Adipocyte (in vitro differentiated cells): ENCODE data around the gene ATXN1.
"Not testable (repeated sequence)": the region's sequence is repeated elsewhere in the genome, so short reads cannot be mapped to it uniquely, and the experiment has no call there.

Experiments
- DNase-seq: peaks from one replicate; pipeline ENCODE4 v3.0.0-alpha.2; 2015; ENCODE audit warnings: low read depth
- H3K27me3 ChIP-seq: replicated peaks from 2 replicates; pipeline ENCODE4 v1.7.0; 2013; ENCODE audit warnings: mild to moderate bottlenecking, low read length, moderate library complexity; ENCODE audit not compliant: control insufficient read depth, insufficient read depth
- H3K36me3 ChIP-seq: 2 replicates; pipeline ENCODE4 v1.7.0; 2013; ENCODE audit warnings: low read length, mild to moderate bottlenecking, moderate library complexity; ENCODE audit not compliant: control insufficient read depth, insufficient read depth, severe bottlenecking
- H3K4me1 ChIP-seq: 2 replicates; pipeline ENCODE4 v1.7.0; 2013; ENCODE audit warnings: mild to moderate bottlenecking, low read length, moderate library complexity; ENCODE audit not compliant: control insufficient read depth, insufficient read depth
- H3K4me3 ChIP-seq: 2 replicates; pipeline ENCODE4 v1.7.0; 2013; ENCODE audit warnings: mild to moderate bottlenecking, low read length, moderate library complexity
- H3K9ac ChIP-seq: 2 replicates; pipeline ENCODE4 v1.7.0; 2013; ENCODE audit warnings: mild to moderate bottlenecking, low read length, moderate library complexity
- H3K9me3 ChIP-seq: 2 replicates; pipeline ENCODE4 v1.7.0; 2013; ENCODE audit warnings: mild to moderate bottlenecking, low read length, moderate library complexity; ENCODE audit not compliant: control insufficient read depth

Gene ATXN1

GRCh38 chr6:16800341-16800740, 39.1 kb upstream of the ATXN1 start:
- no peak overlapping the region for H3K4me3 ChIP-seq
- no peak for DNase-seq
- no peaks in the 10 kb centered on the region for H3K36me3 ChIP-seq

DNA sequence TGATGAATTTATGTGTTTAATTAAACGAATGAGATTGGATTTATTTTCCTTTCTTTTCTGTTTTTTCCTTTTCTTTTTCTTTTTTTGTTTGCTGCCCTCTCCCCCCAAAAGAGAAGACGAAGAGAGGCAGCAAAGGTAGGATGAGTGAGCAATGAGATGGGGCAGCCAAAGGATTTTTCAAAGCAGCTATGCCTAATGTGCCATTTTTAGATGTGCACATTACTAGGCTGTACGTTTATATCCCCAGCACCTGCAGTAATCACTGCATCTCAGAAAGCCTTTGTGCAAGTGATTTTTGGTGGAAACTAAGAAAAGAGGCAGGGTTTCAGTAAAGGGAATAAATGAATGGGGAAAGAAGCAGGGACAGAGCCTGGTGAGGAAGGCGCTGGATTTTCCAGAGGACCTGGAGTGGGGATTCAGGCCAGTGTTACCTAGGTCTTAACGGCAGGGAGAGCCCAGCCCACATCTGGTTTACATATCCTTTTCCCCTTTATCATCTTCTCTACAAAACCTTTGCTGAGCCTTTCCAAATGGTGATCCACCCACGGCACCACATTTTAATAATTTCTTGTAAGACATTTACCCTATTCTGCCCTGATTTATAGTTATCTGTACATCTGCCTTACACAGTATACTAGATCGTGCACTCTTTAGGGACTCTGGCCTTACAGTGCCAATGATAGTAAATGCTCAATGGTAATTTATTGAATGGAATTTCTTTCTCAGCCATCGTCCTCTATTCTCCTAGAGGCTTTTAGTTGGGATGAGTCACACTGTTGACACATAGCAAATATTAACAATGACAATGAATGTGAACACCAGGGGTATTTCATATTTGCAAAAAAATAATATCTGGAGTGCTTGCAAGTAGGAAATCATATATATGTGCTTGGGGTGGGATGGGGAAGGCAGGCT, 38.3 kb upstream of the ATXN1 start:
- Histone ChIP-seq H3K9me3 (no peaks in the 10 kb centered on the region), H3K4me3 (no peak overlapping the region), H3K36me3 (no peaks in the 10 kb centered on the region), H3K4me1 (peaks cover 26% of the 10 kb centered on the region), H3K27me3 (no peaks in the 10 kb centered on the region), H3K9ac (no peak overlapping the region)
- DNase-seq = peak; percentile 17

More at GRCh38 chr6:16800341-16800740, 39.1 kb upstream of the ATXN1 start:
- Histone ChIP-seq H3K9me3 (no peaks in the 10 kb centered on the region), H3K27me3 (no peaks in the 10 kb centered on the region), H3K9ac (no peak overlapping the region), H3K4me1 (peaks cover 26% of the 10 kb centered on the region)

GRCh38 chr6:16793828-16794412, 32.7 kb upstream of the ATXN1 start:
- no peak for DNase-seq
- no peak overlapping the region for H3K9ac ChIP-seq
- peaks cover 10% of the 10 kb centered on the region for H3K9me3 ChIP-seq
- no peaks in the 10 kb centered on the region for H3K27me3 ChIP-seq
- H3K4me3 ChIP-seq = no peak overlapping the region
- H3K36me3 ChIP-seq = no peaks in the 10 kb centered on the region
- no peaks in the 10 kb centered on the region for H3K4me1 ChIP-seq

DNA sequence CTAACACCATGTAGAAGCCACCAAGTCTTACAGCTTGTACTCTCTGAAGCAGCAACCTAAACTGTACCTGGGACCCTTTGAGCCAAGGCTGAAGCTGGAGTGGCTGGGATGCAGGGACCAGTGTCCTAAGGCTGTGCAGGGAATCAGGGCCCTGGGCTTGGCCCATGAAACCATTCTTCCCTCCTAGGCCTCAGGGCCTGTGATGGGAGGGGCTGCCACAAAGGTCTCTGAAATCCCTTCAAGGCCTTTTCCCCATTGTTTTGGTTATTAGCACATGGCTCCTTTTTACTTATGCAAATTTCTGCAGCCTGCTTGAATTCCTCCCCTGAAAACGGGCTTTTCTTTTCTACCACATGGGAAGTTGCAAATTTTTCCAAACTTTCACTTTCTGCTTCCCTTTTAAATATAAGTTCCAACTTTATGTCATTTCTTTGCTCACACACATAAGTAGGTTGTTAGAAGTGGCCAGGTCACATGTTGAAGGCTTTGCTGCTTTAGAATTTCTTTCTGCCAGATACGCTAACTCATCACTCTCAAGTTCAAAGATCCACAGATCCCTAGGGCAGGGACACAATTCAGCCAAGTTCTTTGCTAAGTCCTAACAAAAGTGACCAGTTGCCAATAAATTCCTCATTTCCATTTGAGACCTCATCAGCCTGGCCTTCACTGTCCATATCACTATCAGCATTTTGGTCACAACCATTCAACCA, 28.2 kb upstream of the ATXN1 start:
- Histone ChIP-seq H3K4me3 (no peak overlapping the region), H3K27me3 (no peaks in the 10 kb centered on the region), H3K9ac (no peak overlapping the region), H3K9me3 (peaks cover 9% of the 10 kb centered on the region), H3K4me1 (no peaks in the 10 kb centered on the region), H3K36me3 (no peaks in the 10 kb centered on the region)
- DNase-seq = no peak

GRCh38 chr6:16787128-16787682, 25.9 kb upstream of the ATXN1 start:
- no peaks in the 10 kb centered on the region for H3K36me3 ChIP-seq
- no peak for DNase-seq
- H3K4me1 ChIP-seq = no peaks in the 10 kb centered on the region
- H3K9me3 ChIP-seq = no peaks in the 10 kb centered on the region
- no peak overlapping the region for H3K4me3 ChIP-seq
- no peaks in the 10 kb centered on the region for H3K27me3 ChIP-seq
- no peak overlapping the region for H3K9ac ChIP-seq

DNA sequence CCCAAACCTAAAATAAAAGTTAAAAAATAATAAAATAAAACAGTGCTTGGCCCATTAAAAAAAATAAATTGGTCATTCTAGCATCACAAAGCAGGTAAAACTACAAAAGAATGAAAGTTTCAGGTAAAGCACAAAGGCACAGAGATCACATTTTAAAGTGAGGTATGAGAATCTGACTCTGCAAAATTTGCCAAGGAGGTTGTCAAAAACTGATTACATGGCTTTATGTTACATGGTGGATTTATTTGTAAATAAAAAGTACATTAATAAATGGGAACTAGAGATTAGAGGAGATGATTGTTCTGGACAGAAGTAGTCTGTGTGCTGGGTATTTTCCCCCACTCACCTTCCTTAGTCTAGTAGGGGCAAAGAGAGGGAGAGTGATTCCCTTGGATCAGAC, 24.2 kb upstream of the ATXN1 start:
- no peak overlapping the region for H3K9ac ChIP-seq
- no peak overlapping the region for H3K4me3 ChIP-seq
- H3K36me3 ChIP-seq = no peaks in the 10 kb centered on the region
- no peaks in the 10 kb centered on the region for H3K27me3 ChIP-seq
- H3K4me1 ChIP-seq = no peaks in the 10 kb centered on the region
- H3K9me3 ChIP-seq = no peaks in the 10 kb centered on the region
- DNase-seq = no peak

DNA sequence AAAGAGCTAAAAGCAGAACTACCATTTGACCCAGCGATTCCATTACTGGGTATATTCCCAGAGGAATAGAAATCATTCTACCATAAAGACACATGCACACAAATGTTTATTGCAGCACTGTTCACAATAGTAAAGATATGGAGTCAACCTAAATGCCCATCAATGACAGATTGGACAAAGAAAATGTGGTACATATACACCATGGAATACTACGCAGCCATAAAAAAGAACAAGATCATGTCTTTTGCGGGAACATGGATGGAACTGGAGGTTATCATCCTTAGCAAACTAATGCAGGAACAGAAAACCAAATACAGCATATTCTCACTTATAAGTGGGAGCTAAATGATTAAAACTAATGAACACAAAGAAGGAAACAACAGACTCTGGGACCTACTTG, 23.7 kb upstream of the ATXN1 start:
- not testable (repeated sequence) for H3K9me3 ChIP-seq, H3K4me1 ChIP-seq, H3K27me3 ChIP-seq, H3K9ac ChIP-seq, H3K4me3 ChIP-seq, DNase-seq, H3K36me3 ChIP-seq

DNA sequence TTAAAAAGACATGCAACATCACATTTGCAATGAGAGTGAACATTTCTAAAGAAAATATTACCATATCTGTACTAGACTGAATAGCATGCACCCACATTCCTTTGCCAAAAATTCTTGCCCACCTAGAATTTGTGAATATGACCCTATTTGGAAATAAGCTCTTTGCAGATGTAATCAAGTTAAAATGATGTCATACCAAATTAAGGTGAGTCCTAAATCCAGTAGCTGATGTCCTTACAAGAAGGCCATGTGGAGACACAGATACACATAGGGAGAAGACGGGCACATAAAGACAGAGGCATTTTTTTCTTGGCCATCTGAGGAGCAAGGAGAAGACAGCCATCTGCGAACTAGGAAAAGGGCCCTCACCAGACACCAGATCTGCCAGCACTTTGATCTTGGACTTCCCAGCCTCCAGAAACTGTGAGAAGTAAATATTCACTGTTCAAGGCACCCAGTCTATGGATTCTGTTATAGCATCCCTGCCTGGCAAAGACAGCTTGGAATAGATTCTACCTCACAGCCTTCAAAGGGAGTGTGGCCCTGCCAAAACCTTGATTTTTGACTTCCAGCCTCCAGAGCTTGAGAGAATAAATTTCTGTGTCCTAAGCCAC, 22.8 kb upstream of the ATXN1 start:
- Histone ChIP-seq H3K4me1 (no peaks in the 10 kb centered on the region), H3K4me3 (no peak overlapping the region), H3K9ac (no peak overlapping the region), H3K27me3 (no peaks in the 10 kb centered on the region), H3K36me3 (no peaks in the 10 kb centered on the region), H3K9me3 (no peaks in the 10 kb centered on the region)
- no peak for DNase-seq

- Histone ChIP-seq H3K9ac (no peak overlapping the region), H3K4me3 (no peak overlapping the region), H3K4me1 (no peaks in the 10 kb centered on the region), H3K9me3 (no peaks in the 10 kb centered on the region), H3K27me3 (no peaks in the 10 kb centered on the region), H3K36me3 (no peaks in the 10 kb centered on the region)
- DNase-seq = no peak
Observed at GRCh38 chr6:16783509-16783908, 22.2 kb upstream of the ATXN1 start.

DNA sequence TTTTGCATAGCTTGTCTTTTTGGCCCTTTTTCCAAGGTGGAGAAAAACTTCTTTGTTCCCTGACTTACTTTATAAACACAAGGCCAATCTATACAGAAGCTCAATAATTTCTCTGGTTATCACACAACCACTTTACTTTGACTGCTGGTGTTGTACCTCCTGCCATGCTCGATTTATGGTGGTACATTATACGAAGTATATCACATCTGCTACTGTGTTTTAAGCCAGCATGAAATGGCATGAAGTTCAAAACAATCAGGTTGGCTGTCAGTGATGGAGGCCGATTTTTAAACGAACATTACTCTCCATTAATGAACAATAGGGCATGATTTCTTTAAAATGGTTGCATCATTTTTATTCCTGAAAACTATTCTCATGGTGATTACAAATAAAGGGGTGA, 21.0 kb upstream of the ATXN1 start:
- H3K36me3 ChIP-seq = no peaks in the 10 kb centered on the region
- H3K4me1 ChIP-seq = no peaks in the 10 kb centered on the region
- no peak for DNase-seq
- no peaks in the 10 kb centered on the region for H3K9me3 ChIP-seq
- no peak overlapping the region for H3K4me3 ChIP-seq
- no peaks in the 10 kb centered on the region for H3K27me3 ChIP-seq
- H3K9ac ChIP-seq = no peak overlapping the region
